ENCODE data around the gene SVBP. TPM values are rescaled to one million over a fixed set of nuclear protein-coding genes. Genes with fewer than 3 reads are reported as not detected.

The SVBP gene
- total RNA-seq, 1 experiment from 2014 or later: 41.3 TPM

DNA sequence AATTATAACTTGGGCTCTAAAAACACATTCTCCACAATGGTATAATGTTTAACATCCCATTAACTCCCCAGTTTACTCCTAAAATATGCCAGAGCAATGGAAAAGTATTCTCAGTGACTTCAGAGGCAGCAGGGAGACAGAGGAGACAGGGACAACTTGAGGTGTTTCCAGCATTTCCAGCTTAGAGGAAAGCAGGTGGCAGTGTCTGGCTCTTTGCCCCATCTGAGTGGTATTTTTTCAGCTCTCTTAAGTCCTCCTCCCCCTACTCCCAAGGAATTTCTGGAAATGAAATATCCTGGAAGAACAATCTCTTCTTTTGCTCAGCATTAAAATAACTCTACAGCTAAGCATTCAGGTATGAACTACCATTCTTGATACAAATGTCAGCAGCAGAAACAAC, 11.0 kb downstream of the SVBP start:
- Histone ChIP-seq H3K4me1 (ENCODE audit: insufficient read depth, low read length) (no peaks in the 10 kb centered on the region), H2BK15ac (ENCODE audit: low read depth, low read length) (no peak overlapping the region), H4K5ac (ENCODE audit: insufficient read length, low read depth, low read length) (no peak overlapping the region), H2BK120ac (ENCODE audit: low read depth, low read length, poor library complexity, severe bottlenecking) (no peak overlapping the region), H3K9ac (ENCODE audit: extremely low read depth, insufficient read length, low read length) (no peak overlapping the region), H2BK20ac (ENCODE audit: low read depth, low read length, poor library complexity, severe bottlenecking) (no peak overlapping the region), H3K18ac (ENCODE audit: insufficient read length, low read depth, low read length) (no peak overlapping the region), H2BK5ac (ENCODE audit: insufficient read length, low read length) (no peak overlapping the region), H3K9me3 (ENCODE audit: control insufficient read depth, low read depth, low read length) (no peaks in the 10 kb centered on the region), H3K4ac (ENCODE audit: low read depth, low read length) (no peak overlapping the region), H3K27me3 (ENCODE audit: insufficient read depth, low read length) (no peaks in the 10 kb centered on the region), H3K23ac (ENCODE audit: insufficient read length, low read depth, low read length) (no peak overlapping the region), H4K91ac (ENCODE audit: insufficient read length, low read depth, low read length) (no peak overlapping the region), H3K56ac (ENCODE audit: insufficient read length, low read depth, low read length) (no peak overlapping the region), H2AK5ac (ENCODE audit: insufficient read length, low read length) (no peak overlapping the region), H3K23me2 (ENCODE audit: insufficient read length, low read depth, low read length, poor library complexity, severe bottlenecking) (no peaks in the 10 kb centered on the region), H3K14ac (ENCODE audit: insufficient read depth, low read length) (no peak overlapping the region), H3K79me1 (ENCODE audit: insufficient read depth, low read depth, low read length, poor library complexity, severe bottlenecking) (no peaks in the 10 kb centered on the region), H4K8ac (replicated peaks; ENCODE audit: insufficient read length, low read depth, low read length) (no peak overlapping the region), H4K20me1 (ENCODE audit: control insufficient read depth, insufficient read depth, insufficient read length) (no peaks in the 10 kb centered on the region), H3K79me2 (ENCODE audit: insufficient read depth, low read length) (no peaks in the 10 kb centered on the region), H2BK12ac (ENCODE audit: insufficient read length, low read depth, low read length) (no peak overlapping the region), H2AFZ (ENCODE audit: low read length) (no peak overlapping the region), H3K27ac (ENCODE audit: insufficient read length, low read depth, low read length) (no peak overlapping the region), H3K4me2 (ENCODE audit: insufficient read depth, insufficient read length, low read length) (no peak overlapping the region), H3T11ph (ENCODE audit: low read length) (no peak overlapping the region)
- Mint-ChIP-seq H3K27ac (no peak overlapping the region), H3K36me3 (ENCODE audit: insufficient read depth in 1 of 3, low read depth in 3 of 3) (peaks cover 19 to 41% (median 38%) of the 10 kb centered on the region in 3 experiments), H3K4me3 (no peak overlapping the region), H3K9me3 (peaks cover 17 to 19% of the 10 kb centered on the region in 2 experiments), H3K27me3 (ENCODE audit: low read depth) (no peaks in the 10 kb centered on the region), H3K4me1 (no peaks in the 10 kb centered on the region; a peak in 1 of 4 replicates)
- DNase-seq: no peak
- TF ChIP-seq, protein P1, sequence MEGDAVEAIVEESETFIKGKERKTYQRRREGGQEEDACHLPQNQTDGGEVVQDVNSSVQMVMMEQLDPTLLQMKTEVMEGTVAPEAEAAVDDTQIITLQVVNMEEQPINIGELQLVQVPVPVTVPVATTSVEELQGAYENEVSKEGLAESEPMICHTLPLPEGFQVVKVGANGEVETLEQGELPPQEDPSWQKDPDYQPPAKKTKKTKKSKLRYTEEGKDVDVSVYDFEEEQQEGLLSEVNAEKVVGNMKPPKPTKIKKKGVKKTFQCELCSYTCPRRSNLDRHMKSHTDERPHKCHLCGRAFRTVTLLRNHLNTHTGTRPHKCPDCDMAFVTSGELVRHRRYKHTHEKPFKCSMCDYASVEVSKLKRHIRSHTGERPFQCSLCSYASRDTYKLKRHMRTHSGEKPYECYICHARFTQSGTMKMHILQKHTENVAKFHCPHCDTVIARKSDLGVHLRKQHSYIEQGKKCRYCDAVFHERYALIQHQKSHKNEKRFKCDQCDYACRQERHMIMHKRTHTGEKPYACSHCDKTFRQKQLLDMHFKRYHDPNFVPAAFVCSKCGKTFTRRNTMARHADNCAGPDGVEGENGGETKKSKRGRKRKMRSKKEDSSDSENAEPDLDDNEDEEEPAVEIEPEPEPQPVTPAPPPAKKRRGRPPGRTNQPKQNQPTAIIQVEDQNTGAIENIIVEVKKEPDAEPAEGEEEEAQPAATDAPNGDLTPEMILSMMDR (conservative IDR thresholded peaks at IDR 0.05): no peak
